GM18951 (cell line): Measurements from ENCODE around the gene PFKFB4.

Experiments used
- POLR2A ChIP-seq: IDR thresholded peaks from 4 replicates; pipeline ENCODE4 v1.6.1; 2011; ENCODE audit warnings: mild to moderate bottlenecking; ENCODE audit not compliant: insufficient read length, insufficient read depth; ENCODE audit errors: extremely low read depth
- in situ Hi-C: fragments of 300-500 bp; cut with MboI; formaldehyde crosslinking; loops from one replicate; pipeline ENCODE4 v1.12.0; 2022; ENCODE audit warnings: low sequenced_read_pairs, mixed read lengths, inconsistent platforms; ENCODE audit not compliant: unreplicated experiment

Gene PFKFB4

DNA sequence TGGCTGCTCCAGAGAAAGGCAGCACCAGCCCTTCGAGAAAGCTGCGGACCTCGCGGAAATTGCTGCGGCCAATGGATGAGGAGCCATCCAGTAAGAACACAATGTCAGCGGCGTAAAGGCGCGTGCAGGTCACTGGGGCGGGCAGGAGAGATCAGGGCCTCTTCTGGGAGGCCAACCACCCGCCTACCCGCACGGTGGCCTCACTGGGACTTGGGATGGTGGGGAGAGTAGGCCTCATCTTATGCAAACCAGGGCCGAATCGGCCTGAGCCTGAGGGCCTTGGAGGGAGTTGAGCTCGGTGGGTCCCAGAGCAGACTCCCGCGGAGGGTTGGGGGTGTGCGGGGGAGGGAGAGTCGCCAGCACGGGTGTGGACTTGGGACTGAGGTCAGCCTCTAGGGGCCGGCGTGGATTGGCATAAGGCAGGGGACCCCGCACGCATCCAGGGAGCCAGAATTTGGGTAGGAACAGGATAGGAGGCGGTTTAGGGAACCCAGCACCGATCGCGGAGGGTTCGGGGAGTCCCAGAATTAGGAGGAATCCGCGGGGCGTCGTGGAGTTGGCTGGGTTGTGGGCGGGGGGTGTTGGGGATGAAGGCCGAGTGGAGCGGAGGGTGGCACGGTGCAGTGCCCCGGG, 37.9 kb upstream of the PFKFB4 start:
- TF ChIP-seq POLR2A = no peak
- in situ Hi-C loops = no loop called here

DNA sequence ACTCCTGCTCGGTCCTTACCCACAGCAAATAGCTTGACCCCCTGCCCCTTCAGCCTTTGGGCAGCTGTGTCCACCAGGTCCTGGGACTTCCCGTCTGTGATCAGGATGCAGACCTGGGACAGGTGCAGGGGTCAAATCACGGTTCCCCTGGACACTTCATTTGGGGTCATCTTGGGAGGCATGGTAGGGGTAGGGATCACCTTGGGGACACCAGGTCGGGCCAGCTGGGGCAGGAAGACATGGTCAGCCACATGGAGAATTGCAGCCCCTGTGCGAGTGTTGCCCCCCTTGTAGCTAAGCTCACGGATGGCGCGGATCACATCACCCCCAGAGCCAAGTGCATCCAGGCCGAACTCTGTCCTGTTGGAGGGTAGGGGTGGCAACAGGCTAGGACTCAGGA, 36.7 kb upstream of the PFKFB4 start:
- in situ Hi-C loops = no loop called here
- TF ChIP-seq POLR2A = no peak

DNA sequence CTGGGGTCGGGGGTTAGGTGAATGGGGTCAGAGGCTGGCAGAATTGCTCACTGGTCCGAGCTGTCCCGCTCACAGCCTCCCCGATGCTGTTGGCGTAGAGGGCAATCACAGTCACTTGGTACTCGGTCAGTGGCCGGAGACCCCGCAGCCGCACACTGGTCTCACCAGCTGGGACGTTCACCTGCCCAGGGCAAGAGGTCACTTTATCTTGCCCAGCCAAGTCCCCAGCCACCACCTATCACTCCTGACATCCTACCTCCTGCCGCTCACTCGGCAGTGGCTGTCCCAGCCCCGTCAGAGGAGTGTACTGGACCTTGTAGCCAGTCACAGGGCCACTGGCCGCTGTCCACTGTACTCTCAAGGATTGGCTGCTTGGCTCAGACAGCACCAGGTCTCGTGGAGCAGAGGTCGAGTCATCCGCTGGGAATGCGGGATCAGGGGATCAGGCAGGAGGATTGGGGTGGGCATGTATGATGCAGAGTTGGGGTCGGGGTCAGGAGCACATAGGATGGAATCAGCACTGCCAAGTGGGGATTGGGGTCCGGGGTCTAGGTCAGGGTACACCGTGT, 36.0 kb upstream of the PFKFB4 start:
- in situ Hi-C loops = no loop called here
- TF ChIP-seq POLR2A = no peak

DNA sequence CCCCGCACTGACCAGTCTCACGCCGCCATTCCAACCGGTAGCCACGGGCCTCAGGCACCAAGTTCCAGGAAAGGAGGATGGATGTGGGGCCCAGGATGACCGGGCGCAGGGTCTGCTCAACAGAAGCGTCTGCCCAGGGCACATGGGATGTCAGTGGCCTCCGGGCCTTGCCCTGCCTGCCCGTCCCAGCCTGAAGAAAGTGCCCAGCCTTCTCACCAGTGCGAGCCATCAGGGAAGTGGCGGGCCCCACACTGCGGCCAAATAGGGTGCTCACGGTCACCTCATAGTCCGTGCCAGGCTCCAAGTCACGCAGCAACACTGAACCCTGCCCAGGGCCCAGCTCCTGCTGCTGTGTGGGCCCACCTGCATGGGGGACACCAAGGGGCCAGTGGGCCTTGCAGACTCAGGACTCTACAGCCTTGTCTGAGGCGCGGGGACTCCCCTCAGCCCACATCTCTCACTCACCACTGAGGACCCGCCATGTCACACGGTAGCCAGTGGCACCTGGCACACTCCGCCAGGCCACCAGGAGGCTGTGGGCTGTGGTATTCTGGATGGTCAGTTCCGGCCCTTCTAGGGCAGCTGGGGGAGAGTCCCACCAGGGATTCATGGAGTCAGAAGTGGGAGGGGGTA, 35.4 kb upstream of the PFKFB4 start:
- no peak for TF ChIP-seq POLR2A
- in situ Hi-C loops = no loop called here

DNA sequence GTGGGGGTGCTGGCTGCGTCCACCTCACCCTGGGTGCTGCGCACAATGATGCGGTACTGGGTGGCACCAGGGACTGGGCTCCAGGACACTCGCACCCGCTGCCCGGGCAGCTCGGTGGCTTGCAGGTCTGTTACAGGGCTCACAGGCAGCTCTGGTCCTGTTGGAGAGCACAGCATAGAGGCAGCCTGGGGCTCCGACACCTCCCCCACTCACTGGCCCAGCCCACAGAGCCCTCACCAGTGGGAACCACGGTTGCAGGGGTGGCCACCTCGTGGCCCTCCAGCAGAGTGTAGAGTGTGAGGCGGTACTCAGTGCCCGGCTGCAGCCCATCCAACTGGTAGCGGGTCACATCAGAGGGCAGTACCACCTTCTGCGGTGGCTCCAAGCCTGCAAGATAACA, 34.8 kb upstream of the PFKFB4 start:
- in situ Hi-C loops = no loop called here
- no peak for TF ChIP-seq POLR2A

DNA sequence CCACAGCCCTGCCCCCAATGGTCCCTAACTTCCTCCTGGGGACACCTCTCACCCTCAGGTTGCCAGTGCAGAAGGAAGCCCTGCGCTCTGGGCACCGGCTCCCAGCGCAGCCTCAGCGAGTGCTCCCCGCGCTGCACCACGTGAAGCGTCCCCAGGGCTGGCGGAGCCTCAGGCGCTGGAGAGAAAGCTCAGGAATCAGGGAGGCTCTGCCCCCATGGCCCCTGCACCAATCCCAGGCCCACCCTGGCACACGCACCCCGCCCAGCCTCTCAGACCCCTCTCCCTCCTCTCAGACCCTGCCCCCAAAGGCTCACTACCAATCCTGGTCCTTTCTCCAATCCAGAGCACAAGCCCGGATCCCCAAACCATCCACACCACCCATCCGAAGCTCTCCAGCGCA, 31.6 kb upstream of the PFKFB4 start:
- no peak for TF ChIP-seq POLR2A
- in situ Hi-C loops = no loop called here

DNA sequence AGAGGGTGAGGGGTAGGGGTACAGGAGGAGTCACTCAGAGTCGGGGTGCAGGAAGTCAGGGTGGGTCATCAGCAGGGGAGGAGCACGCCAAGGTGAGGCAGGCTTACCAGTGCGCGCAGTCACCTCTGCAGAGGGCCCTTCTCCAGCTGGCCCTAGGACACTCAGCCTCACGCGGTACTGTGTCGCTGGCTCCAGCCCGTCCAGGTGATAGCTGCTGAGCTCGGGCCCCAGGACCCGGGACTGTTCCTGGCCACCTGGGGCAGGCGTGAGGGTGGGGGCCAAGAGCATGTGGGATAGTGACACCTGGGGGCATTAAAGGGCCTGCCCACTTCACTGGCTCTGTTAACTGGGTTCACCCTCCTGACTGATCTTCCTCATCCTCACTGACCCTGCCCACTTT, 31.1 kb upstream of the PFKFB4 start:
- in situ Hi-C loops = no loop called here

DNA sequence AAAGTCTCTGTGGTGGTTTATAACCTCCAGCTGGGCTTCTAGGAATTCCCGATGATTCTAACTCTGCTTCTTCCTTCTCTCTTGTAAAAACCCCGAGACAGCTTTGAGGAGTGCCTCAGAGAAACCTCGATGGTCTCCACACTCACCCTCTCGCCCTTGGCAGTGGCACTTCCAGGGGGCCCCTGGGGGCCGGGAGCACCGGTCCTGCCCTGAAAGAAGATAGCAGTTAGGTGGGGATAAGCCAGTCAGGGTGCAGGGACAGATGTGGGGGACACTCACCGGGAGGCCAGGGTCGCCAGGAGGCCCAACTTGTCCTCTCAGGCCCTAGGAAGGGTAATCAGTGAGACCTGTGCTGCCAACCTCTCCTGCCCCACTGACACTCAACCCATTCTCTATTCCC, 28.8 kb upstream of the PFKFB4 start:
- in situ Hi-C loops = no loop called here
- no peak for TF ChIP-seq POLR2A

More for the DNA sequence above, 31.1 kb upstream of the PFKFB4 start:
- TF ChIP-seq POLR2A = no peak

DNA sequence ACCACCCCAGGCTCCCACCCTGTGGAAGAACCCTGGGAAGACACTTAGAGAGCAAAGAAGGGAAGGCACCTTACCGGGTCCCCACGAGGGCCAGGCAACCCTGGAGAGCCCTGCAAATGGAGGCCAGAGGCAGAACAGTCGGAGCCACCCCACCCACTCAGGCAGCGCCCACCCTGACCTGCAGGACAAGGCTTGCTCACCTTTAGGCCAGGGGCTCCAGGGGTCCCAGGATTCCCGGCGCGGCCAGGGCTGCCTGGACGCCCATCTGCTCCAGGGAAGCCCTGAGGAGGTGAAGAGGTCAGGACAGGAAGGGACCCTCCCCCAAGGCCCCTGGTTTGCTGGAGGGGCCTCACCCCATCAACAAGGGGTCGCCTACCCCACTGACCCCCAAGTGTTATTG, 28.2 kb upstream of the PFKFB4 start:
- no peak for TF ChIP-seq POLR2A
- in situ Hi-C loops = no loop called here

DNA sequence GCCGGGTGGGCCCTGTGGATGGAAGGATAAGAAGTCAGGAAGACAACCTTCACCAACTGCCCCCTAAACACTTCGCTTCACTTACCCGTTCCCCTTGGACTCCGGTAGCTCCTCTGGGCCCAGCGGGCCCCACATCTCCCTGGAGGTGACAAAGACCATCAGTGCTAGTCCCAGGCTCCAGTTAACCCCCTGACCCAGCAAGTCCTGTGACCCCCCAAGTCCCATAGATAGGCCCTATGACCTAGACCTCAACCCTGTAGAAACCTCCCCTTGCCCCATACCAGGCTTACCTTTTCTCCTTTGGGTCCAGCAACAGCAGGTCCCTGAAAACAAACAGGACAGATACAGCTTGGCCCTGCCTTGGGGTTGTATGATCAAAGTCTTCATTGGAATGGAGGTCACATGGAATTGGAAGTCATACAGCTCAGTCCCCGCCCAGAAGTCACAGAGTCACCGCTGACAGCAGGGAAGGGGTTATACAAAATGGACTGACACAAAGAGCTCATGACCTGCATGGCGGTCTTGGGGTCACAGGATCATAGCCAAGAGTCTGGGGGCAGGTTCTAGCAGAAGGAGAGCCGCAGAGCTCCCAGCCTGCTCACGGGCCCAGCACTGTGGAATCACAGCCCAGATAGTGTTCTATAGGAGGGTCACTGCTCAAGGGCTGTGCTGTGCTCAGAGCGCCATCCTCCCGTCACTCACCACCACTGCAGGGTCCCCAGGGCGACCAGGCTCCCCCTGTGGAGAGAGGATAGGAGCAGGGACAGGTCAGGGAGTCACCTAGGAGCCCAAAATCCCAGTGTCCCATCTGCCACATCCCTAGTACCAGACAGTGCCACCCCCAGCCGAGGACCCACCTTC, 25.2 kb upstream of the PFKFB4 start:
- in situ Hi-C loops = no loop called here
- no peak for TF ChIP-seq POLR2A

DNA sequence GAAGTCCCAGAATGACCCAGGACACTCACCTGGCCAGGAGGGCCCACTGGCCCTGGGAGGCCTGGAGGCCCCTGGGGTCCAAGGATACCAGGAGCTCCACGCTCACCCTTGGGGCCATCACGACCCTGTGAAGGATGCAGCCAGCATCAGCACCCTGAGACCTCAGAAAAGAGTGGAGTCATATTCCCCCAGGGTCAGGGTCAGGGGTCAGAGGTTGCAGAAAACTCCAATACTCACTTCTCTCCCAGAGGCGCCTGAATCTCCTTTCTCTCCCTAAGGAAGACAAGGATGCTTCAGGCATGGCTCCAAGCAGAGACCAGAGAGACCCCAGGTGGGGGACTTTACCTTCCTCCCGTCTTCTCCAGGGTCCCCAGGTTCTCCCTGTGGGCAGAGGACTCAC, 20.0 kb upstream of the PFKFB4 start:
- in situ Hi-C loops = no loop called here

DNA sequence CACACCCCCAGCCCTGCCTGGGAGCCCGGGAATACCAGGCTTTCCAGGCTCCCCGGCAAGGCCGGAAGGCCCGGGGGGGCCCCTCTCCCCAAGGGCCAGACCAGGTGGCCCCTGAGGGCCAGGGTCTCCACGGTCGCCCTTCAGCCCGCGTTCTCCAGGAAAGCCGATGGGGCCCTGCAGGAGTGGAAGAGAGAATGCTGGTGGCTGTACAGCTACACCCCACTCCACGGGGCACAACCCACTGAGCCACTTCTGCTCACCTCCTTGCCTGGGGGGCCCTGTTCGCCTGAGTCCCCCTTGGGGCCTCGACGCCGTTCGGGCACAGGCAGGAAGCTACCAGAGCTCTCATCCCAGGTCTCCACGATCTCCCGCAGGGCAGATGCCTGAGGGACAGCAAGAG, 18.8 kb upstream of the PFKFB4 start:
- no peak for TF ChIP-seq POLR2A
- in situ Hi-C loops = no loop called here

More for the DNA sequence above, 20.0 kb upstream of the PFKFB4 start:
- no peak for TF ChIP-seq POLR2A

DNA sequence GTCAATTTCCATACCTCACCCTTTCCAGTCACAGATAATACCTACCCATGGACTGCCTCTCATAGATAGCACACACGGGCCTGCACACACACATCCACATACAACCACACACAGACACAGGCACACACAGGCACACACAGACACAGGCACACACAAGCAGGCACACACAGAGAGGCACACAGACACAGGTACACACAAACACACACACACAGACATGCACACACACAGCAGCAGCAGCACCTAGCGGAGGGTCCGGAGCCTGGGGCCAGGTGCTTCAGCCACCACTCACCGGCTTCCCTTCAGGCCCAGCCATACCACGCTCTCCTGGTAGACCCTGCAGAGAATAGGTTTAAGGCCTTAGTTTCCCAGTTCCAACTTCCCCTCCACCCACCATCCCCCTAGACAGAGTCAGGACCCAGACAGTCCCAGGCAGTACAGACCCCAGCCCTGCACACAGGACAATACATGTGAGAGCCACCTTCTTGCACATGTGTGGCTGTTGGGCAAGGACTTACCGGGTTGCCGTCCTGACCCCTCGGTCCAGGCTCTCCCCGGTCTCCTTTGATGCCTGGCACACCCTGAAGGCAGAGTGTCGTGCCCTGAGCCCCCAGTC, 17.5 kb upstream of the PFKFB4 start:
- in situ Hi-C loops = no loop called here
- TF ChIP-seq POLR2A = no peak
